GM12864 (cell line): Measurements from ENCODE around the gene TMEM116.

Experiments
- DNase-seq: peaks from one replicate; pipeline ENCODE4 v3.0.0-alpha.2; 2011; ENCODE audit warnings: low read depth
- H3K4me3 ChIP-seq: 2 replicates; pipeline ENCODE4 v1.5.1; 2011; ENCODE audit warnings: mild to moderate bottlenecking, low read depth, low read length, control low read depth
- TF ChIP-seq, protein P1 (sequence below): IDR thresholded peaks from 2 replicates; pipeline ENCODE4 v1.5.1; 2011; ENCODE audit warnings: low read depth, mild to moderate bottlenecking, moderate library complexity, low read length, control low read depth, inconsistent platforms; ENCODE audit errors: missing control alignments

TMEM116 gene

DNA sequence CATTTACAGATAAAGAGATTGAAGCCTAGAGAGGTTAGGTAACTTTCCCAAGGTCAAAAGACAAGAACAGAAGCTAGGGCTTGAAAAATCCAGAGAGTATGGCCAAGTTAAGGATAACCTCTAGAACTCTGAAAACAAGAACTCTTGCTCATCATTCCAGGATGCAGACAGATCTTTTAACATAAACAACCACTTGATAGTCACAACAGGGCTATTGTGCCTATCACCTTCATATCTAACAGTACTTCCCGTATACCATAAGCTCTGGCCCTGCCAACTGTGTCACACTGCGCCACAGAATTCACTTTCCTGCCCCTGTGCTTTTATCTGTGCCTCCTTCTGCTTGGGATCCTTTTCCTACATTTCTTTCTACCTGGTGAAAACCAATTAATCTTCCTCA is 18.5 kb upstream of the TMEM116 start:
- no peak overlapping the region for H3K4me3 ChIP-seq
- TF ChIP-seq, protein P1, sequence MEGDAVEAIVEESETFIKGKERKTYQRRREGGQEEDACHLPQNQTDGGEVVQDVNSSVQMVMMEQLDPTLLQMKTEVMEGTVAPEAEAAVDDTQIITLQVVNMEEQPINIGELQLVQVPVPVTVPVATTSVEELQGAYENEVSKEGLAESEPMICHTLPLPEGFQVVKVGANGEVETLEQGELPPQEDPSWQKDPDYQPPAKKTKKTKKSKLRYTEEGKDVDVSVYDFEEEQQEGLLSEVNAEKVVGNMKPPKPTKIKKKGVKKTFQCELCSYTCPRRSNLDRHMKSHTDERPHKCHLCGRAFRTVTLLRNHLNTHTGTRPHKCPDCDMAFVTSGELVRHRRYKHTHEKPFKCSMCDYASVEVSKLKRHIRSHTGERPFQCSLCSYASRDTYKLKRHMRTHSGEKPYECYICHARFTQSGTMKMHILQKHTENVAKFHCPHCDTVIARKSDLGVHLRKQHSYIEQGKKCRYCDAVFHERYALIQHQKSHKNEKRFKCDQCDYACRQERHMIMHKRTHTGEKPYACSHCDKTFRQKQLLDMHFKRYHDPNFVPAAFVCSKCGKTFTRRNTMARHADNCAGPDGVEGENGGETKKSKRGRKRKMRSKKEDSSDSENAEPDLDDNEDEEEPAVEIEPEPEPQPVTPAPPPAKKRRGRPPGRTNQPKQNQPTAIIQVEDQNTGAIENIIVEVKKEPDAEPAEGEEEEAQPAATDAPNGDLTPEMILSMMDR: no peak
- no peak for DNase-seq

DNA sequence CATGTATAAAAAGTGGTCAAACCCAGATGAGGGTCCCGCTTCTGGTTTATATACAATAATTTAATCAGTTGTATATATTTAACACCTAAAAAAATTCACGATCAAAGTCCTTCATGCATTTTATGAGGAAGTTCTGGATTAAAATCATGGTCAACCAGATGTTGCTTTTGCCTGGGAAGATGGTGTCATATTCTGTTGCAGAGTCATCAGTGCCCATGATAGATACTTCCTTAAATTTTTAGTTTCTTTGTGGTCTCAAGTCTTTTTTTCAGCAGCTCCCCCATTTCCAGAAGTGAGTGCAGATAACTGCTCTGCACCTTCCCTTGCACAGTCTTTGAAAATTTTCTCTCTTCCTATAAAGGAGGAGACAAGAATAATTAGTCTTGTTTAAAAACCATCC is 16.3 kb upstream of the TMEM116 start:
- no peak for DNase-seq
- H3K4me3 ChIP-seq: no peak overlapping the region
- TF ChIP-seq, protein P1: no peak

DNA sequence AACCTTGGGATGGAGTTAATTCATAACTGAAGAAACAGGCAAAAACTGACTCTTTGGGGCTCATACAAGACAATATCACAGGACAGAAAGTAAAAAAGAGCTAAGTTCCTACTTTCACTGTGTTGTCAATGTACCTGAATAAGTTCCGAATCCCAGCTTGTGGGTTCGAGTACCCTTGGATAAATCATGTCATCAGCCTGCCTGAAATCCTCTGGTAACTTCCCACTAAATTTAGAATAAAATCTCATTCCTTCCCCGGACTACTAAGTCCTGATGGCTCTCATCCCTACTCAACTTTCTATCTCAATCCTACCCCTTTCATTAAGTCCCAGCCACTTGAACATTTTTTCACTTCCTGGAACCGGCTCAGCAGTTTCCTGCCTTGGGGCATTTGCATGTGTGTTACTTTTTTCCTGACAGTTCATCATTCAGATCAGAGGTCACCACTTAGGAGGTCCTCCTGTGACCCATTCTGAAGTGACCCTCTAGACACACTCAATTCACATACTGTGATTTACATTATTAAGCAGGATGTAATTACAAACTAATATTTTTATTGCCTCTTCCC is 12.9 kb upstream of the TMEM116 start:
- no peak overlapping the region for H3K4me3 ChIP-seq
- no peak for DNase-seq
- TF ChIP-seq, protein P1: no peak

DNA sequence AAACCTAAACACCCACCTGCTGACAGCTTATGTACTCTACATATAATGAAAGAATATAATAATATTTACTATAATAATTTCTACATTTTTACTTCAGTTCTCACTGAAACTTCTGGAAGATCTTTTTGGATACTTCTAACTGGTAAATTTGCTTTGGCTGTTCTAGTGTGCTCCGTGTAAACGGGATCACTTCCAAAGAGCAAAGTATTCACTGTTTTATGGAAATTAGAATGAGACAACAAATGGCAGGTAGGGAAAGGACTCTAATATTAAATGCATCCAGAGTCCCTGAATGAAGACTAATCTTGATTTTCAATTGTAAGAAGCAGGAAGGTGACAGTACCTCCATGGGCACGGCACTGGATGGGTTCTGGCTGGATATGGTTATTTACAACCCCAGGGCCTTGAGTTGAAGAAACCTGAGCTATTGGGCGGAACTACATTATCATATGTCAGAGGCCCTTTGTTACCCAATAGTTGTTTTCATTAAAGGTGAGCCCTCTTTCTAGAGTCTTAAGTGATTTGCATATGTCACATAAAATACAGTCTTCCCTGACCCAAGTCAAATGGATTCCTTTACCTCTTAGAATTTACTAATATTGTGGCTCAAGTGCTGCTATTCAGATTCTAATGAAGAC is 10.9 kb upstream of the TMEM116 start:
- TF ChIP-seq, protein P1: no peak
- no peak for DNase-seq
- H3K4me3 ChIP-seq: no peak overlapping the region

DNA sequence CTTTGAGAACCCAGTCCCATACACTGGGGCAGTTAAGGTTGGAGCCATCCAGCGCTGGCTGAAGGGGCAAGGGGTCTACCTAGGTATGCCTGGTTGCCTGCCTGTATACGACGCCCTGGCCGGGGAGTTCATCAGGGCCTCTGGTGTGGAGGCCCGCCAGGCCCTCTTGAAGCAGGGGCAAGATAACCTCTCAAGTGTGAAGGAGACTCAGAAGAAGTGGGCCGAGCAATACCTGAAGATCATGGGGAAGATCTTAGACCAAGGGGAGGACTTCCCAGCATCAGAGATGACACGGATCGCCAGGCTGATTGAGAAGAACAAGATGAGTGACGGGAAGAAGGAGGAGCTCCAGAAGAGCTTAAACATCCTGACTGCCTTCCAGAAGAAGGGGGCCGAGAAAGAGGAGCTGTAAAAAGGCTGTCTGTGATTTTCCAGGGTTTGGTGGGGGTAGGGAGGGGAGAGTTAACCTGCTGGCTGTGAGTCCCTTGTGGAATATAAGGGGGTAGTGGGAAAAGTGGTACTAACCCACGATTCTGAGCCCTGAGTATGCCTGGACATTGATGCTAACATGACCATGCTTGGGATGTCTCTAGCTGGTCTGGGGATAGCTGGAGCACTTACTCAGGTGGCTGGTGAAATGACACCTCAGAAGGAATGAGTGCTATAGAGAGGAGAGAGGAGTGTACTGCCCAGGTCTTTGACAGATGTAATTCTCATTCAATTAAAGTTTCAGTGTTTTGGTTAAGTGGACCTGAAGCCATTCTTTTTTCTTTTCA is 9.5 kb upstream of the TMEM116 start:
- DNase-seq: no peak
- no peak overlapping the region for H3K4me3 ChIP-seq
- TF ChIP-seq, protein P1: no peak

DNA sequence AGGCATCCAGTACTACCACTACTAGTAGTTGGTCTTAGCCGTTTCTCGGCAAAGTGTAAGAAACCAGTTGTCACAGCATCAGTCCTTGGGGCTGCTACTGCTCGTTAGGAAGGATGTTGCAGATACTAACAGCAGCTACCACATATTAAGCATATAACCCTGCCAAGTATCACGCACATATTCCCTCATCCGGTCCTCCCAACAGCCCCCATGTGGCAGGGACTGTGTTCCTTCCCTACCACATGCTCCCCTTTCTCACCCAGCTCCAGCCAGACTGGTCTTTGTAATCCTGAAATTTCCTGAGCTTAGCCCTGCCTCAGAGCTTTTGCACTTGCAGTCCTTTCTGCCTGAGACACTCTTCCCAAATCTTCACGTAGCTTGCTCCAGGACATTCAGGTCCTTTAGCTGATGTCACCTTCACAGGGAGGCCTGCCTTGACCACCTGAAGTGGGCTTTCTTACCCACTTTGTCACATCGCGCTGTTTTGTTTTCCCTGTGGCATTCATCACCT is 8.0 kb upstream of the TMEM116 start:
- DNase-seq: no peak
- TF ChIP-seq, protein P1: no peak
- H3K4me3 ChIP-seq: no peak overlapping the region
